GM21390 (cell line): ENCODE measurements around the gene CUL2.
"Not testable (repeated sequence)": the region's sequence is repeated elsewhere in the genome, so short reads cannot be mapped to it uniquely, and the experiment has no call there.

Source experiments
- ATAC-seq: cut with Tn5 transposase; IDR thresholded peaks from one replicate; pipeline ENCODE4 v1.9.1; 2021; ENCODE audit not compliant: unreplicated experiment

The CUL2 gene

DNA sequence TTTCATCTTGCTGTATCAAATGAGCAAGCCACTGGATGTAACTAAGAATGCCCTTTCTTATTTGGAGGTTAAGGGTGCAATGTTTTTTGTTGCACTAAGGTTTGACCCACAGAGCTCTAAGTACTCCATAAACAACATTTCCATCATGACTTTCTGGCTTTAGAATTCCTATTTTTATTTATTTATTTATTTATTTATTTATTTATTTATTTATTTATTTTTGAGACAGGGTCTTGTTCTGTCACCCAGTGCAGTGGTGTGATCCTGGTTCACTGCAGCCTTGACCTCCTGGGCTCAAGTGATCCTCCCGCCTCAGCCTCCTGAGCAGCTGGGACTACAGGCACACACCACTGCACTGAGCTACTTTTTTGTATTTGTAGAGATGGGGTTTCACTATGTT lies 9.9 kb downstream of the CUL2 start:
- ATAC-seq = not testable (repeated sequence)

DNA sequence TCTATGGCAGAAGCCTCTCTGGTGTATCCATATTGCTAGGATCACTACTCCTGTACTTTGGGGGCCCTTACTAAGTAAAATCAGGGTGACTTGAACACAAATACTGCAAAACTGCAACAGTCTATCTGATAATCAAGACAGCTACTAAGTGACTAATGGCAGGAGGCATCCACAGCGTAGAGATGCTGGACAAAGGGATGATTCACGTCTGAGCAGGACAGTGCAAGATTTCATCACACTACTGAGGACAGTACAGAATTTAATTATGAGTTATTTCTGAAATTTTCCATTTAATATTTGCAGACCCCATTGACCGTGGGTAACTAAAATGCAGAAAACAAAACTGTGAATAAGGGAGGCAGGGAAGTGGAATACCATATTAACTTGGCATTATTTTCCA lies 10.4 kb downstream of the CUL2 start:
- no peak for ATAC-seq

DNA sequence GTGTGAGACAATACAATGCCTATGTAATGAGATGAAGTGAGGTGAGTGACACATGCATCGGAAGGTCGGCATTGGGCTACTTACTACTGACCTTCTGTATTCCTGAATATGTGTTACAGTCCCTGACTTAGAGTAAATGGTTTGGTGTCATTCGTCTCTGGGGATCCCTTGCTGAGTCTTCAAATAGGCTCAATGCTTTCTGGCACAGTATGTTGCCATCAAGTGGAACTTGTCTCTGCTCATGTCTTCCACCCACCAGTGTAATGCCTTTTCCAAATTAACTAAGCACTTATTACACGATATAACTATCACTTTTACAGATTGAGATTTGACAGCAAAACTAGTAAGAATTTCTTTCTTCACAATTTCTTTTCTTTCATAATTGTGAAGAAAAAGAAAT lies 10.9 kb downstream of the CUL2 start:
- no peak for ATAC-seq

DNA sequence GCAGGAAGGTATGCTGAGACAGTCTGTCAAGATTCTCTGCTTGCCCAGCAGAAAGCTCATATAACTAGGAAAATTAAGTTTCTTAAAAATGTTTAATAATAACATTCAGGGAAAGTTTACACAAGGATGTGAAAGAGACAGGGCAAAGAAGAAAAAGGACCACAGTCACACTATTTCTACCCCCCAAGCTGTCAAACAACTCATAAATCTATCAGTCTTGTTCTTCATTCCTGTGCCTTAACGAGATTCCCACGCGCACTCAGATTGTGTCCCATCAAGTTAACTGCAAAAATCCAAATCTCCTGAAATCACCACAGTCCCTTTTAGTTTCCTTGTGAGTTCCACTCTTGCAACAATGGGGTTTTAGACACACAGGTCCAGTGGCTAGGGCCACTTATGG lies 14.9 kb downstream of the CUL2 start:
- ATAC-seq = no peak

DNA sequence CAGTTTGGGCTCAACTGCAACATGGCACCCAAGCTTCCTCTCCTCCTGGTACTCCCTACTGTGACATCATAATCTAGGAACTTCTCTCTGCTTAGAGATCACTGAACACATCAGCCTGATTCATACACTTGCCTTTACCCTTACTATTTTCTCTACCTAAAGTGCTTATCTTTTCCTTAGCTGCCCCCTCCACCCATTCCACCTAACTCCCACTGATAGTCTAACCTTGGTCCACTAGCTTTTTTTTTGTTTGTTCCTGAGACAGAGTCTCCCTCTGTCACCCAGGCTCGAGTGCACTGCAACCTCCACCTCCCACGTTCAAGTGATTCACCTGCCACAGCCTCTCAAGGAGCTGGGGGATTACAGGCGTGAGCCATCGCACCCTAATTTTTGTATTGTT lies 15.9 kb downstream of the CUL2 start:
- ATAC-seq = no peak

DNA sequence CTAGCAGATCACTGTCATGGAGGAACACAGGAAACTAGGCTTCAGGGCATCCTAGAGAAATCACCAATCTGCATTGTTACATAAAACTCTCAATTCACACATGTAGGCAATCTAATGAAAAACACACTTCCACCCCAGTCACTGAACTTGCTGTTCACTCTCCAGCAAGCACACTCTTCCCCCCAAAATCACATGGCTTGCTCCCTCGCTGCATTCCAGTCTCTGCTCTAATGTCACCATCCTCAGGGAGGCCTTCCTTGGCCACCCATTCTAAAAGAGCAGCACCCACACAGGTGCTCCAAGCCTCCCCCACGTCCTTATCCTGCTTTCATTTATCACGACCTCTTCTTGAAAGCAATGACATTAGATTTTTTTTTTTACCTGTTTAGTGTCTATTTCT lies 19.6 kb downstream of the CUL2 start:
- no peak for ATAC-seq

DNA sequence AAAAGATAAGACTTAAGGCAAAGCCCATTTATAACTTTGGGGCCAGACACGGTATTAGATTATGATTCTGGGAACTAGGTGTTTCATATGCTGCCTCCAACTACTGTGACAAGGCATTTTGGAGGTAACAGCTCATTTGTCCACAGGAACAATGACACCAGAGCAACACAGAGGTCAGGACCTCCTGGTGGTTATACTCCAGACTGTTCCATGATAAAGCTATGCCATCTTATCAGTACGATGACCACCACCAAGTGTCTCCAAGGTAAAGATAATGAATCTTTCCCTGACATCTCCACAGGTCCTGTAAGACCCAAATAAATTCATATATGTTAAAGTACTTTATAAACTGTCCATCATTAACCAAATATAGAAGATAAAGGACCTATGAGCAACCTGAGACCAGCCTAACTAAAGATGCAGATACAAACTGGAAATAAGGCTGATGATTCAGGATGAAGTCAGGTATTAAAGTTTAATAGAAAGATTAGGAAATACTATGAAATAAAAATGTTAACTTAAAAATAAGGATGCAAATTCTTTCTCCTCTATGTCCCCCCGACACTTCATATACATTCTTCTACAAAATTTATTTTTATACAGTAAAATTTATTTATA lies 26.2 kb downstream of the CUL2 start:
- ATAC-seq = no peak

DNA sequence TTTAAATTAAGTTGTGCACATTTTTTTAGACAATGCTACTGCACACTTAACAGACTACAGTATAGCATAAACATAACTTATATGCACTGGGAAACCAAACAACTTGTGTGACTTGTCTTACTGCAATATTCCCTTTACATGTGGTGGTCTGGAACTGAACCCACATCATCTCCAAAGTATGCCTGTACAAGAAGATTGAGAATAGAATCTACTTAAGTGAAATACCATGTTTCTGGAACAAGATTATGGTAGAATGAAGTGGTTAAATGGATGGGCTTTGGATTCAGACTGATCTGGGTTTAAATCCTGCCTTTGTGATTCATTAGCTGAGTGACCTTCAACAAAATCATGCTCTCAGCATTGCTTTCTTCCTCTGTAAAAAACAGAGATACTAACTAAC lies 30.7 kb downstream of the CUL2 start:
- no peak for ATAC-seq

DNA sequence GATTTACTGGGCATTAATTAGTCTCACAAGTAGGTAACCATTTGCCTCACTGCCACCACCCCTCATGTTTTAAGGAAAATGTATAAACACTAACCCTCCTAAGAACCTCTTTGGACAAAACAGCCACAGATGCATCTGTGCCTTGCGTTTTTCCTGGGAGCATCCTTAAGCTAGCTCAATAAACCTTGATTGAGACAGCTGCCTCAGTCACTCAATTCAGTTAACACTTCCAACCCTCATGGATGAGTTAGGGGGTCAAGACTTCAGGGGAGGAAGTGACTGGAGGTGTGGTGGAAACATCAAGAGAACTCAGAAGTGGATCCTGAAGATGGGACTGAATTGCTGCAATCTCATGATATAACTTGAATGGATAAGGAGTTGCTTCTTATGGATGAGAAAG lies 31.5 kb downstream of the CUL2 start:
- ATAC-seq = no peak

DNA sequence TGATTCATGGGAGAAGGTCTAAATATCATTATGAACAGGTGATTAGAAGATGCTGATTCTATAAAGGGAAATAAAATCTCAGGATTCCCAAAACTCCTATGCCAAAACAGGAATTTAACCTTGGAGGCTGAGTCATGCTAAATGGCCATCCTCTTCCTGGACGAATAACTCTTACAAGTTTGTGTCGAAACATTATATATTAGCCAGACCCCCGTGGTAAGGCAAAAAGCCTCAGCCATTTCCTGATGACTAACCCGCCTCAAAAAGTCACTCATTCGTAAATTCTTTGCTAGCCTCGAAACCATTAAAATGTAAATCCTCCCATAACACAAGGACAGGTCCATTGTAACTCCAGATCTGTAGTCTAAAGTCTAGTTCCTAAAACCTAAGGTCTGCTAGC lies 32.0 kb downstream of the CUL2 start:
- no peak for ATAC-seq

DNA sequence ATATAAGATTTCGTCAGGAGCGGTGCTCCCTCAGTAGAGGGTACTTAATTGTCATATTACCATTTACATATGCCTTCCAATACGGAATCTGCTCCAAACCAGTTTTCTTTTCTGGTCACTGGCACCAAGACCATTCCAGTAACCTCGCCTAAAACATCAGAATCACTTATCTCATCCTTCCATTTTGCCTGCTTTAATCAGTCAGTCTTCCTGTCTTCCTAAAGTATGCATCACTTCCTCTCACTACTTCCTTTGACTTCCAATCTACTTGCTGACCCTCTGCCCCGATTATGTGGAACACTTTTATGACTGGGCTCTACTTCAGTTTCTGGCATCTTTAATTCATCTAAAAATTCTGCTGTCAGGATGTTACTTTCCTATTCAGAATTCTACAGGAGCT lies 33.5 kb downstream of the CUL2 start:
- ATAC-seq = no peak

DNA sequence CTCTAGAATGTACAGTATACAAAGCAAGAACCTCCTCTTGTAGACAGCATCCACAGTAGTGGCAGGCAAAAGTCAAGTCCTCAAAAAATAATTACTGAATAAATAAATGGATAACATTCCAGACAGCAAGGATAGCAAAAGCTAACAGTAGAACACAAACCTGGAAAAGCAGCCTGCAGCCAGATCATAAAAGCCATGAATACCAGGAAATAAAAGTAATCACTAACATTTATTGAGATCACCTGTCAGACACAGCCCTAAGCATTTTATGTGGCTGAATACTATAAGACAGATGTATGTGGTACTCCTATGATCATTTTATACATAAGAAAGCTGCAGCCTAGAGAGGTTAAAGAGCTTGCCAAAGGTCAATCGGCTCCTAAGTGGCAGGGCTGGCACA lies 34.0 kb downstream of the CUL2 start:
- no peak for ATAC-seq

DNA sequence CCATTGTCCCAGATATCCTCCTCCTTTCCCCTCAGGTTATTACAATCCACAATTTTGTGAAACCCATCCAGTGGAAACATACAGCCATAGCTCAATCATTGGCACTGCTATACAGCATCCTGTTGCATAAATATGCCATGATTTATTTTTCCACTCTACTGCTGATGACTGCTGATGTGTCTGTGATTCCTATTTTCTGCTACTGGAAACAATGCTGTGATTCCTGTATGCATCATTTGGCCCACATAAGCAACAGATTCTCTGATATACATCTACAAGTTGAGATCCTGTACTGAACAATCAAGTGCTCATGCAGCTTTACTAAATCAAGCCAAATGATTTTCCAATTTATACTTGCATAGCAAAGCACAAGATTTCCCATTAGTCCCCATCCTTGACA lies 39.6 kb downstream of the CUL2 start:
- ATAC-seq = no peak

DNA sequence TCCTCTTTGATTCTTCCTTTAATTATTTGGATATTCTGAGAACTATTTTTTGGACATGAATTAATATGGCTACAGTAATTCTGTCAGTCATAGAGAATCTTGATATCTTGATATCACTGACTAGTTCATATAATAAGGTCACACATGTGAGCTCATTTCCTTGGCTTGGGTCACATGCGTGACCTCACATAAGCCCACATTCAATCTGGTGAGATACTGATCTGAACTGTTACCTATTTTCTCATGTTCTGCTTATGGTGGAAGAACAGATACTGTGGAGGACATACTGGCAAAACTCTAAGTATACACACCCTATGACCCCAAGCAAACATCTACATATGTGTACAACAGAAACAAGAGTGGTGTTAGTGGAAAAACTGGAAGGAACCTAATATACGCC lies 44.1 kb downstream of the CUL2 start:
- no peak for ATAC-seq

DNA sequence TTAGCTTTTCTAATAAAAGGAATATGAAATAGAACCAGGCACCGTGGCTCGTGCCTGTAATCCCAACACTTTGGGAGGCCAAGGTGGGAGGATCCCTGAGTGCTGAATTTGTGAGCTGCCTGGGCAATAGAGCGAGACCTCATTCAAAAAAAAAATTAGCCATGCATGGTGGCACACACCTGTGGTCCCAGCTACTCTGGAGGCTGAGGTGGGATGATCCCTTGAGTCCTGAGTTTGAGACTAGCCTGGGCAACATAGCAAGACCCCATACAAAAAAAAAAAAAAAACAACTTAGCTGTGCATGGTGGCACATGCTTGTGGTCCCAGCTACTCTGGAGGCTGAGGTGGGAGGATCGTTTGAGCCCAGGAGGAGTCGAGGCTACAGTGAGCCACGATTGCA lies 44.9 kb downstream of the CUL2 start:
- ATAC-seq = not testable (repeated sequence)

DNA sequence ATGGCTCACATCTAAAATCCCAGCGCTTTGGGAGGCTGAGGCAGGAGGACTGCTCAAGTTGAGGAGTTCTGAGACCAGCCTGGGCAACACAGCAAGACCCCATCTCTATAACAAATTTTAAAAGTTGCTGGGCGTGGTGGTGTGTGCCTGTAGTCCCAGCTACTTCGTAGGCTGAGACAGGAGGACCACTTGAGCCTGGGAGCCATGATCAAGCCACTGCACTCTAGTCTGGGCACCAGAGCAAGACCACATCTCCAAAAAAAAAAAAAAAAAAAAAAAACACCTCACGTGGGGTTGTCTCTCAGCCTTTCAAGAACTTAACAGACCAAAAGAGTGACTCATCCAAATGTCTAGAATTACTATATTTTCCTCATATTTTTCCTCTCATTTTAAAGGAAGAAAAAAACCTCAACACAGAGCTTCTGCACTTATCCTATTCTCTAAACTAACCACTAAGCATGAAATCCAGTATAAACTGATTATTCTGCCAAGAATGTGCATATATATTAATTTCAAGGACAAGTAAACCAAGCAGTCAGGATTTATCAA lies 46.3 kb downstream of the CUL2 start:
- no peak for ATAC-seq

DNA sequence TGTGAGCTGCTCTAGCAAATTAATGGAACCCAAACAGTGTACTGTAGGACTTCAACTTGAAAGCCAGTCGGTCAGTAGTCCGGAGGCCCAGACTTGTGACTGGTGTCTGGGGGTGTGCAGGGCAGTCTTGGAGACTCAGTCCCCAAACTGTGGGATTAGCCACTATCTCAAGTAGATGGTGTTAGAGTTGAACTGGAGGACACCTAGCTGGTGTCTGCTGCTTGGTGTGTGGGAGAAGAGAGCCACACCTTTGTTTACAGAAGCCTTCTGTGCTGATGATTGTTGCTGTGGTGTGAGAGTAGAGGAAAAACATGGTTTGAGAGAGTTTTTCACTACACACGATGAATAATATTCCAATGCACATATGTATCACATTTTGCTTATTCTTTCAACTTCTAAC lies 47.4 kb downstream of the CUL2 start:
- ATAC-seq = no peak

DNA sequence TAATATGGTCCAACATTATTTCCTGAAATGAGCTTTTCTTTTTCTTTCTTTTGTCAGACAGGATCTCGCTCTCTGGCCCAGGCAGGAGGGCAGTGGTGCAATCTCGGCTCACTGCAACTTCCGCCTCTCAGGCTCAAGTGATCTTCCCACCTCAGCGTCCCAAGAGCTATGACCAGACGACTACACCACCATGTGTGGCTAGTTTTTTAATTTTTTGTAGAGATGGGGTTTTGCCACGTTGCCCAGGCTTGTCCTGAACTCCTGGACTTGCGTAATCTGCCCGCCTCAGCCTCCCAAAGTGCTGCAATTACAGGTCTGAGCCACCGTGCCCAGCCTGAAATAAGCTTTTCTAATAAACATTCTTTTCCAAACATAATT lies 48.6 kb downstream of the CUL2 start:
- no peak for ATAC-seq

DNA sequence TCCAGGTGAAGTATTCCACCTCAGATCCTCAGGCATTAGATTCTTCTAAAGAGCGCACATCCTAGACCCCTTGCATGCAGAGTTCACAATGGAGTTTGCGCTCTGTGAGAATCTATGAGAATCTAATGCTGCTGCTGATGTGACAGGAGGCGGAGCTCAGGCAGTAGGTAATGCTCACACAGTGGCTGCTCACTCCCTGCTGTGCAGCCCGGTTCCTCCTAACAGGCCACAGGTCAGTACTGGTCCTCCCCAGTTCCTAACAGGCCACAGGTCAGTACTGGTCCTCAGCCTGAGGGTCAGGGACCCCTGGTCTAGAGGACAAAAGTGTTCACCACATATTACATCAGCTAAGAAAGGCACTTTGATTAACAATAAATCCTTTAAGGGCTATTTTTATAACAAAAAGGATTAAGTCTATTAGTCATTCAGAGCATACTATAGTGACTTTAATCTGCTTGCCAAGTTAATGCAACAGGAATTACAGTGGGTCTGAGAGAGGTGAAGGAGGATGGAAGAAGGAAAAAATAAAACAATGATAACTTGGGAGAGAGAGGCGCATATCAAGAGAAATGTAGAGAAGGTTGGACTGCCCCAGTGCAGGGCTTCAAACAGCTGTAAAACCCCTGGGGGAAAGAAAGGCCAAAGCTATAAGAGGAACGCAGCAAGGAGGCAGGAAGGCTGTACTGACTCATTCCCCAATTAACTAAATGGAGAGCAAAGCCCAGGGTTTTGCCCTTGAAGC lies 49.2 kb downstream of the CUL2 start:
- no peak for ATAC-seq

DNA sequence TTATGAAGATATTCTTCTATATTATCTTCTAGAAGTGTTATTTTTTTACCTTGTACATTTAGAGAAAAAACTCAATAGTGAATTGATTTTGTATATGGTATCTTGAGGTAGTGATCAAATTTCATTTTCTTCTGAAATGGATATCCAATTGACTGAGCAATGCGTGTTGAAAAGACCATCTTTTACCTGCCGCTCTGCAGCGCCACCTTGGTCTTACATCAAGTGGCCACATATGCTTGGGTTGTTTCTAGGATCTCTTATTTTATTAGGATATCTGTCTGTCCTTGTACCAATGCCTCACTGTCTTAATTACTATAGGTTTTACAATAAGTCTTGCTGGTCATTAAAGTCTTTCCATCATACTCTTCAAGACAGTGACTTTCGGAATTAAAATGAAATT lies 53.0 kb downstream of the CUL2 start:
- ATAC-seq = no peak

DNA sequence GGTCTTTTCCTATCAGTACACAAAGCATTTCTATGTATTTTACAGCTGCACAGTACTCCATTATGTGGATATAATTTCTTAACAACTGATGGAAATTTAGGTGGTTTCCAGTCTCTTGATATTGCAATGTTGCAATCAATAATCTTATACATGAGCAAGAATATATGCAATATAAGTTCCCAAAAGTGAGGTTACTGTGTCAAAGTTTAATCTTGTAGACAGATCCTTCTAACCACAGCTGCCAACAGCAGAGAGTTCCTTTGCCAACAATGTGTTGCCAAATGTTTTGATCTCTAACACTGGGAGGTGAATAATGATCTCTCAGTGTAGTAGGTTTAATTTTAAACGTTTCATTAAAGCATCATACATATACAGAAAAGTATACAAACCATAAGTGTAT lies 54.5 kb downstream of the CUL2 start:
- no peak for ATAC-seq

DNA sequence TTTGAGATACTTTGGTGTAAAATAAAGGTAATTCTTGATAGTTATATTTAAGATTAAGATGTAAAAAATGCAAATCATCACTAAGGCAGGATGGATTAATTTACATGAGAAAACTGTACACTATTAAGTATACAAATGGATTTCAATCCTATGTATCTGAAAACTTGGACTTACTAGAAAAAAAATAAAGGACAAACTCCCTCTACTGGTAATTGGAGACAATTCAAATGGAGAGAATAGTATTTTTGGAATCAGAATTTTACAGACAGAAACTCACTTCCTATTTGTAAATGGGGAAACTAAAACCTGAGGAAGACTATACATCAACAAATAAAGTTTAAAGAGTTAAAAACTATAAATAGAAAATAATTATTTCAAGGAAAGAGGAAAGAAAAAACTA lies 62.6 kb downstream of the CUL2 start:
- ATAC-seq = no peak

DNA sequence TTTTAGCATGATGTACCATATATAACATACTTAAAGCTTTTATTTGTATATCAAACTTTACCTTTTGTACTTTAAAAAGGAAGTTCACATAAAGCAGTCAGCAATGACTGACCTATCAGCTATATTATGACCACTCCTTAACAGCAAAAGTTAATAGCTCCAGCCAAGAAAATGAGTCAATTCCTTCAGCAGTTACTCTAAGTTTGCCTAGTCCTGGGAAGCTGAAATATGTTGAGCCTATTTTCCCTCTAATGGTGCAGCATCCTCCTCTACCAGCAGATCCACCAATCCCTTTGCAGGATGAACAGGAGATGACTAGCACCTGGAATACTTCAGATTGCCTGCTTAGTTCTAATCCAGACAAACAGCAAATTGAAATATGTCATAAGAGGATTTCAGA lies 64.2 kb downstream of the CUL2 start:
- no peak for ATAC-seq
